CD4-positive, alpha-beta T cell (primary cell): ENCODE results near the gene QRFP. TPM values are rescaled to one million over a fixed set of nuclear protein-coding genes. Genes with fewer than 3 reads are reported as not detected.

Experiments
- ATAC-seq: fragments of 200-7000 bp; cut with Tn5 transposase; one replicate; pipeline ENCODE4 v1.10.0; 2022; ENCODE audit warnings: mild to moderate bottlenecking; ENCODE audit not compliant: poor library complexity
- CTCF ChIA-PET: fragments of 350-600 bp; sonication (Branson Sonifier 250); formaldehyde crosslinking; loops from one replicate; lab custom pipeline; 2021; ENCODE audit warnings: antibody characterized with exemption, inconsistent platforms; lab: Charles Lee
- POLR2A ChIA-PET: fragments of 350-600 bp; sonication (Branson Sonifier 250); formaldehyde crosslinking; loops from one replicate; lab custom pipeline; 2021; ENCODE audit warnings: antibody characterized with exemption, inconsistent platforms; lab: Charles Lee
- DNase-seq, 14 experiments: peaks; one replicate each; pipeline ENCODE4 v3.0.0-alpha.2; 2013 to 2020; ENCODE audit warnings: mixed read lengths in 2 of 14
- H3K27ac ChIP-seq, 2 donors: one replicate each; pipeline versions ENCODE4 v1.5.1 to v1.7.0; 2013; ENCODE audit warnings: low read length in 2 of 2, low read depth in 1 of 2, mild to moderate bottlenecking in 1 of 2
- H3K27me3 ChIP-seq, 2 experiments: 1 replicate in 1 of 2; 2 replicates in 1 of 2; pipeline versions ENCODE4 v1.6.1 to v1.7.0; 2013; ENCODE audit warnings: low read length in 2 of 2, control low read depth in 1 of 2, mild to moderate bottlenecking in 1 of 2, moderate library complexity in 1 of 2; ENCODE audit not compliant: insufficient read depth in 2 of 2, control insufficient read depth in 1 of 2
- H3K36me3 ChIP-seq: one replicate; pipeline ENCODE4 v1.6.1; 2013; ENCODE audit warnings: low read length, control low read depth; ENCODE audit not compliant: insufficient read depth
- H3K4me1 ChIP-seq: one replicate; pipeline ENCODE4 v1.6.1; 2013; ENCODE audit warnings: low read length, control low read depth; ENCODE audit not compliant: insufficient read depth
- H3K4me3 ChIP-seq: one replicate; pipeline ENCODE4 v1.5.1; 2013; ENCODE audit warnings: mild to moderate bottlenecking, low read length, moderate library complexity
- H3K9me3 ChIP-seq, 2 experiments: 1 replicate in 1 of 2; 2 replicates in 1 of 2; pipeline versions ENCODE4 v1.6.1 to v1.7.0; 2013; ENCODE audit warnings: low read length in 2 of 2, mild to moderate bottlenecking in 2 of 2, control low read depth in 1 of 2, moderate library complexity in 1 of 2; ENCODE audit not compliant: control insufficient read depth in 1 of 2, insufficient read depth in 1 of 2
- H3K27ac Mint-ChIP-seq: one replicate; pipeline ENCODE4 v1.8.0; 2020; ENCODE audit warnings: mixed read lengths
- H3K27me3 Mint-ChIP-seq: one replicate; pipeline ENCODE4 v1.8.0; 2021; ENCODE audit warnings: mixed read lengths
- H3K36me3 Mint-ChIP-seq: one replicate; pipeline ENCODE4 v1.8.0; 2021; ENCODE audit warnings: low read depth, mixed read lengths
- H3K4me1 Mint-ChIP-seq: one replicate; pipeline ENCODE4 v1.8.0; 2021; ENCODE audit warnings: low read depth, mixed read lengths
- H3K4me3 Mint-ChIP-seq: one replicate; pipeline ENCODE4 v1.8.0; 2020; ENCODE audit warnings: mild to moderate bottlenecking, mixed read lengths
- H3K9me3 Mint-ChIP-seq: one replicate; pipeline ENCODE4 v1.8.0; 2020; ENCODE audit warnings: mixed read lengths
- intact Hi-C, 2 experiments: fragments of 100-400 bp; cut with DNase I in 1 of 2; cut with micrococcal nuclease in 1 of 2; formaldehyde crosslinking; loops; one replicate each; pipeline versions ENCODE4 v1.15.1 to v1.9.0; 2023 to 2025; cut with DNase I, micrococcal nuclease
- total RNA-seq, 174 experiments: library from RNA in 2 of 174; stranded (reverse) in 2 of 174; gene quantifications; one replicate each; pipeline ENCODE4 v1.2.3 and lab custom pipeline; 2021 to 2026
- TF ChIP-seq, protein P1 (sequence below): fragments of 200-600 bp; IDR thresholded peaks from one replicate; pipeline ENCODE4 v1.8.0; 2022; ENCODE audit warnings: antibody characterized with exemption, mild to moderate bottlenecking

QRFP gene
- total RNA-seq, 2 experiments from 2014 or later = not detected

DNA sequence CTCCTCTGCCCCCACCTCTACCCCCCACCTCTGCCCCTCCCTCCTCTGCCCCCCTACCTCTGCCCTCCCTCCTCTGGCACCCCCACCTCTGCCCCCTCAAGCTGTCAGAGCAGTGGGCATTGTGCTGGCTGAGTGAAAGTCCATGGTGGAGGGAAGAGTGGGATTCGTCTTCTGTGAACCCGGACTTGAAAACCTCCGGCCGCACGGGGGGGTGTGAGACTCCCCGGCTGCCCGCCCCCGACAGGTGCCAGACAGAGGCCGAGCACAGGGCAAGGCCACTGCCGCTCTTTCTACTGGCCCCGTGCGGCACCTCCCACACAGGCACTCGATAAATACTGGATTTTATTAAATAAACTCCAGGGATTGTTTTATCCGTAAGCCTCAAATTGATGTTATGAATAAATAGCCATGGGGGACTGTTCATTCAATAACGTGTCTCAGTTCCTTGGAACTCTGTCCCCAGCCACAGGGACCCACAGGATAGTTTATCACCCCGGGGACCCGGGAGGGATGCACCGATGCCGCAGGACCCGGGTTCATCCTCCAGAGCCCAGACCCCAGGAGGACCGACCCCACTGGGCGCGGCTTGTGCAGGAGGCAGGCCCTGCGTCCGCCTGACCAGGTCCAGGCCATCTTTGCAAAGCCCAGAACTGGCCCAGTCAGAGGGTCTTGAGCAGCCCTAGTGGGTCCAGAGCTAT is 2.6 kb upstream of the QRFP start:
- intact Hi-C loops = no loop called here
- Mint-ChIP-seq H3K4me3 (no peak overlapping the region), H3K27ac (no peak overlapping the region), H3K9me3 (no peaks in the 10 kb centered on the region), H3K4me1 (no peaks in the 10 kb centered on the region), H3K36me3 (no peaks in the 10 kb centered on the region), H3K27me3 (no peaks in the 10 kb centered on the region)
- ChIA-PET CTCF (no interaction called here), POLR2A (no interaction called here)
- TF ChIP-seq, protein P1, sequence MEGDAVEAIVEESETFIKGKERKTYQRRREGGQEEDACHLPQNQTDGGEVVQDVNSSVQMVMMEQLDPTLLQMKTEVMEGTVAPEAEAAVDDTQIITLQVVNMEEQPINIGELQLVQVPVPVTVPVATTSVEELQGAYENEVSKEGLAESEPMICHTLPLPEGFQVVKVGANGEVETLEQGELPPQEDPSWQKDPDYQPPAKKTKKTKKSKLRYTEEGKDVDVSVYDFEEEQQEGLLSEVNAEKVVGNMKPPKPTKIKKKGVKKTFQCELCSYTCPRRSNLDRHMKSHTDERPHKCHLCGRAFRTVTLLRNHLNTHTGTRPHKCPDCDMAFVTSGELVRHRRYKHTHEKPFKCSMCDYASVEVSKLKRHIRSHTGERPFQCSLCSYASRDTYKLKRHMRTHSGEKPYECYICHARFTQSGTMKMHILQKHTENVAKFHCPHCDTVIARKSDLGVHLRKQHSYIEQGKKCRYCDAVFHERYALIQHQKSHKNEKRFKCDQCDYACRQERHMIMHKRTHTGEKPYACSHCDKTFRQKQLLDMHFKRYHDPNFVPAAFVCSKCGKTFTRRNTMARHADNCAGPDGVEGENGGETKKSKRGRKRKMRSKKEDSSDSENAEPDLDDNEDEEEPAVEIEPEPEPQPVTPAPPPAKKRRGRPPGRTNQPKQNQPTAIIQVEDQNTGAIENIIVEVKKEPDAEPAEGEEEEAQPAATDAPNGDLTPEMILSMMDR = no peak
- Histone ChIP-seq H3K4me3 (no peak overlapping the region), H3K27ac (no peak overlapping the region), H3K4me1 (no peaks in the 10 kb centered on the region), H3K36me3 (no peaks in the 10 kb centered on the region), H3K27me3 (peaks cover 0 to 7% of the 10 kb centered on the region in 2 experiments), H3K9me3 (no peaks in the 10 kb centered on the region)
- no peak for ATAC-seq
- DNase-seq = no peak

DNA sequence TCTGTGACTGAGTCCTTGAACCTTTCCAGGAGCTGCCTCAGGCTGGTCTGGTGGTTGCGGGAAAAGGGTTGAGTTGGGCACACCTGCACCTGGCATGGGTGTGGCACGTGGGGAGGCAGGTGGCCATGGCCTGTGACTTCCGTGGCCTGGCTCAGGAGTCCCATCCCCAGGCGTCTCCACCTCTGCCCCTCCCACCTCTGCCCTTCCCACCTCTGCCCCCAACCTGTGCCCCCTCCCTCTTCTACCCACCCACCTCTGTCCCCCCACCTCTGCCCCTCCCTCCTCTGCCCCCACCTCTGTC is 1.9 kb upstream of the QRFP start:
- CTCF ChIA-PET = no interaction called here

DNA sequence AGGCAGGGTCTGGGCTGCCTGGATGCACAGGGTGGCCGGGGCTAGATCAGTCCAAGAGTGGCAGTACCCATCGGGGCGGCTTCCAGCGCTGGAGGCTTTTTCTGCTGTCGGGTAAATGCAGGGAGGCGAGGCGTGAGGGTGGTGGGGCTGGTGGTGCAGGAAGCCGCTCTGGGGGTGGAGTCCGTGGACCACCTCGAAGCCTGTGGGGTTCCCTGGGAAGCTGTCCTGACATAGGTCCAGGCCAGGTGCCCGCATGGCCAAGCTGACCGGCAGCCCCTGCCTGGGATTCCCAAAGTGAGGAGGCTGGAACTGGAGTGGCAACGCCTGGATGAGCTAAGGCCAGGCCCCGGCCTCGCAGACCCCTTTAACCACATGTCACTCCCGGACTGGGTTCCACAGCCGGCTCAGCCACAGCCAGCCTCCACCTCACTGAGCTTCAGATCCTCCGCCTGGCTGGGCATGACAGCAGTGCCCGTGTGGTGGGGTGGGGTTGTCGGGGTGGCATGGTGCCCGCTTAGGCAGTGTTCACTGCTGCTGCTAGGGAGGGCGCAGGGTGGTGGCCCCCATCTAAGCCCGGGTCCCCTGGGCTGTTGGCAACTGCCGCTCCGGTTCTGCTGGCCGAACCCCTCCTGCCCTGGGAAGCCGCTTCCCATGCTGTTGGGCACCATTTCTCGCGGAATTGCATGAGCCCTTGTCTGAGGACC is 1.4 kb upstream of the QRFP start:
- Histone ChIP-seq H3K36me3 (no peaks in the 10 kb centered on the region), H3K9me3 (no peaks in the 10 kb centered on the region), H3K4me1 (no peaks in the 10 kb centered on the region), H3K27ac (no peak overlapping the region), H3K4me3 (no peak overlapping the region), H3K27me3 (peaks cover 0 to 7% of the 10 kb centered on the region in 2 experiments)
- Mint-ChIP-seq H3K9me3 (no peaks in the 10 kb centered on the region), H3K4me1 (no peaks in the 10 kb centered on the region), H3K4me3 (no peak overlapping the region), H3K36me3 (no peaks in the 10 kb centered on the region), H3K27me3 (no peaks in the 10 kb centered on the region), H3K27ac (no peak overlapping the region)
- ATAC-seq = no peak
- intact Hi-C loops = no loop called here
- TF ChIP-seq, protein P1 = no peak
- POLR2A ChIA-PET = no interaction called here
- CTCF ChIA-PET = no interaction called here
- no peak for DNase-seq

More for the DNA sequence above, 1.9 kb upstream of the QRFP start:
- no peaks in the 10 kb centered on the region for H3K9me3 Mint-ChIP-seq
- H3K4me3 ChIP-seq = no peak overlapping the region
- DNase-seq (no peak), ATAC-seq (no peak)
- no peak overlapping the region for H3K27ac ChIP-seq
- intact Hi-C loops = no loop called here
- no peaks in the 10 kb centered on the region for H3K4me1 Mint-ChIP-seq
- no peaks in the 10 kb centered on the region for H3K9me3 ChIP-seq
- no peaks in the 10 kb centered on the region for H3K4me1 ChIP-seq
- H3K27ac Mint-ChIP-seq = no peak overlapping the region
- POLR2A ChIA-PET = no interaction called here
- H3K36me3 ChIP-seq = no peaks in the 10 kb centered on the region
- H3K4me3 Mint-ChIP-seq = no peak overlapping the region
- H3K27me3 ChIP-seq = peaks cover 0 to 7% of the 10 kb centered on the region in 2 experiments
- H3K27me3 Mint-ChIP-seq = no peaks in the 10 kb centered on the region
- TF ChIP-seq, protein P1 = no peak
- H3K36me3 Mint-ChIP-seq = no peaks in the 10 kb centered on the region
